ENCODE measurements around the gene RGPD8.
"Not testable (repeated sequence)": the region's sequence is repeated elsewhere in the genome, so short reads cannot be mapped to it uniquely, and the experiment has no call there.

DNA sequence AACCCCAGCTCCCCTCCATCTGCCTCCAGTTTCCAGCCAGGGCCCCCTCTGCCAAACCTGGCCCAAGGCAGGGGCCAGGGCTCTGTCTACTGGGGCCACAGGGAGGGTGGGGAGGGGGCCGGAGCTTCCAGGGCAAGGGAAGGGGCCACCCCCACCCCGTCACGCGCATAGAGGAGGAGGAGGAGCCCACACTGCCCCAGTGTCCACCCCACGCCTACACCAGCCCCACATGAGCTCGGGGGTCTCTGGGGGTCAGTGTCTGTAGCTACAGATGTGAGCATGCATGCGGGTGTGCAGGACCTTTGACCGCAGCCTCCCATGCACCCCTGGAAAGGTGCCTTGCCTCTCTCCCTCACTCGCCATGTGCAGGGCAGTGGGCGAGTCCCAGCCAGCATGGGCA, 3.5 kb upstream of the RGPD8 start:
- TF ChIP-seq, protein P1, sequence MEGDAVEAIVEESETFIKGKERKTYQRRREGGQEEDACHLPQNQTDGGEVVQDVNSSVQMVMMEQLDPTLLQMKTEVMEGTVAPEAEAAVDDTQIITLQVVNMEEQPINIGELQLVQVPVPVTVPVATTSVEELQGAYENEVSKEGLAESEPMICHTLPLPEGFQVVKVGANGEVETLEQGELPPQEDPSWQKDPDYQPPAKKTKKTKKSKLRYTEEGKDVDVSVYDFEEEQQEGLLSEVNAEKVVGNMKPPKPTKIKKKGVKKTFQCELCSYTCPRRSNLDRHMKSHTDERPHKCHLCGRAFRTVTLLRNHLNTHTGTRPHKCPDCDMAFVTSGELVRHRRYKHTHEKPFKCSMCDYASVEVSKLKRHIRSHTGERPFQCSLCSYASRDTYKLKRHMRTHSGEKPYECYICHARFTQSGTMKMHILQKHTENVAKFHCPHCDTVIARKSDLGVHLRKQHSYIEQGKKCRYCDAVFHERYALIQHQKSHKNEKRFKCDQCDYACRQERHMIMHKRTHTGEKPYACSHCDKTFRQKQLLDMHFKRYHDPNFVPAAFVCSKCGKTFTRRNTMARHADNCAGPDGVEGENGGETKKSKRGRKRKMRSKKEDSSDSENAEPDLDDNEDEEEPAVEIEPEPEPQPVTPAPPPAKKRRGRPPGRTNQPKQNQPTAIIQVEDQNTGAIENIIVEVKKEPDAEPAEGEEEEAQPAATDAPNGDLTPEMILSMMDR (IDR thresholded peaks at IDR 0.05), result not testable (repeated sequence)
- not testable (repeated sequence) for TF ChIP-seq POLR2A (IDR thresholded peaks at IDR 0.05)
